H9 (cell line): ENCODE results near the gene CARD19. TPM values are rescaled to one million over a fixed set of nuclear protein-coding genes. Genes with fewer than 3 reads are reported as not detected.

Experiments
- DNase-seq: peaks from one replicate; pipeline ENCODE4 v3.0.0-alpha.2; 2017
- H2AFZ ChIP-seq: one replicate; pipeline ENCODE4 v1.6.1; 2013; ENCODE audit warnings: mild to moderate bottlenecking, low read length, control low read depth, moderate library complexity
- H2AK5ac ChIP-seq: 2 replicates; pipeline ENCODE4 v1.6.1; 2013; ENCODE audit warnings: low read length, control low read depth, mixed read lengths; ENCODE audit not compliant: insufficient read length
- H2BK120ac ChIP-seq: one replicate; pipeline ENCODE4 v1.6.1; 2013; ENCODE audit warnings: low read depth, mild to moderate bottlenecking, low read length, control low read depth, inconsistent platforms; ENCODE audit not compliant: poor library complexity, severe bottlenecking
- H2BK12ac ChIP-seq: 2 replicates; pipeline ENCODE4 v1.6.1; 2013; ENCODE audit warnings: low read length, control low read depth, mixed read lengths, low read depth; ENCODE audit not compliant: insufficient read length
- H2BK15ac ChIP-seq: 2 replicates; pipeline ENCODE4 v1.6.1; 2013; ENCODE audit warnings: low read depth, low read length, control low read depth
- H2BK20ac ChIP-seq: one replicate; pipeline ENCODE4 v1.6.1; 2013; ENCODE audit warnings: low read depth, mild to moderate bottlenecking, low read length, control low read depth, inconsistent platforms; ENCODE audit not compliant: poor library complexity, severe bottlenecking
- H2BK5ac ChIP-seq: 2 replicates; pipeline ENCODE4 v1.6.1; 2013; ENCODE audit warnings: low read length, control low read depth, mixed read lengths; ENCODE audit not compliant: insufficient read length
- H3K14ac ChIP-seq: 2 replicates; pipeline ENCODE4 v1.6.1; 2013; ENCODE audit warnings: low read length, control low read depth; ENCODE audit not compliant: insufficient read depth
- H3K18ac ChIP-seq: 2 replicates; pipeline ENCODE4 v1.6.1; 2013; ENCODE audit warnings: low read depth, mild to moderate bottlenecking, mixed read lengths, low read length, control low read depth; ENCODE audit not compliant: insufficient read length
- H3K23ac ChIP-seq: 2 replicates; pipeline ENCODE4 v1.6.1; 2013; ENCODE audit warnings: low read length, control low read depth, mixed read lengths, low read depth; ENCODE audit not compliant: insufficient read length
- H3K23me2 ChIP-seq: 2 replicates; pipeline ENCODE4 v1.6.1; 2013; ENCODE audit warnings: low read depth, mild to moderate bottlenecking, mixed read lengths, low read length, control low read depth; ENCODE audit not compliant: insufficient read length, poor library complexity, severe bottlenecking
- H3K27ac ChIP-seq: 2 replicates; pipeline ENCODE4 v1.5.1; 2013; ENCODE audit warnings: low read length, control low read depth, mixed read lengths, low read depth; ENCODE audit not compliant: insufficient read length
- H3K27me3 ChIP-seq: 2 replicates; pipeline ENCODE4 v1.6.1; 2013; ENCODE audit warnings: low read length, control low read depth, inconsistent platforms; ENCODE audit not compliant: insufficient read depth
- H3K4ac ChIP-seq: 2 replicates; pipeline ENCODE4 v1.6.1; 2013; ENCODE audit warnings: low read depth, mild to moderate bottlenecking, control low read depth, inconsistent platforms, low read length, moderate library complexity
- H3K4me1 ChIP-seq: 2 replicates; pipeline ENCODE4 v1.6.1; 2013; ENCODE audit warnings: low read length, control low read depth, inconsistent platforms; ENCODE audit not compliant: insufficient read depth
- H3K4me2 ChIP-seq: 2 replicates; pipeline ENCODE4 v1.6.1; 2013; ENCODE audit warnings: low read length, control low read depth, mixed read lengths; ENCODE audit not compliant: insufficient read length, insufficient read depth
- H3K56ac ChIP-seq: 2 replicates; pipeline ENCODE4 v1.6.1; 2013; ENCODE audit warnings: low read depth, mild to moderate bottlenecking, mixed read lengths, low read length, control low read depth; ENCODE audit not compliant: insufficient read length
- H3K79me1 ChIP-seq: 2 replicates; pipeline ENCODE4 v1.6.1; 2013; ENCODE audit warnings: low read depth, mild to moderate bottlenecking, moderate library complexity, low read length, control low read depth, inconsistent platforms; ENCODE audit not compliant: insufficient read depth, poor library complexity, severe bottlenecking
- H3K79me2 ChIP-seq: 2 replicates; pipeline ENCODE4 v1.6.1; 2013; ENCODE audit warnings: low read length, control low read depth, inconsistent platforms; ENCODE audit not compliant: insufficient read depth
- H3K9ac ChIP-seq: 2 replicates; pipeline ENCODE4 v1.6.1; 2013; ENCODE audit warnings: low read length, control low read depth, mixed read lengths; ENCODE audit not compliant: insufficient read length; ENCODE audit errors: extremely low read depth
- H3K9me3 ChIP-seq: one replicate; pipeline ENCODE4 v1.6.1; 2013; ENCODE audit warnings: low read depth, low read length, inconsistent platforms; ENCODE audit not compliant: control insufficient read depth
- H3T11ph ChIP-seq: one replicate; pipeline ENCODE4 v1.6.1; 2013; ENCODE audit warnings: mild to moderate bottlenecking, low read length, control low read depth, inconsistent platforms
- H4K20me1 ChIP-seq: one replicate; pipeline ENCODE4 v1.6.1; 2013; ENCODE audit not compliant: control insufficient read depth, insufficient read length, insufficient read depth
- H4K5ac ChIP-seq: 2 replicates; pipeline ENCODE4 v1.6.1; 2013; ENCODE audit warnings: low read depth, mild to moderate bottlenecking, mixed read lengths, low read length, control low read depth; ENCODE audit not compliant: insufficient read length
- H4K8ac ChIP-seq: replicated peaks from 2 replicates; pipeline ENCODE4 v1.6.1; 2013; ENCODE audit warnings: low read length, control low read depth, mixed read lengths, low read depth; ENCODE audit not compliant: insufficient read length
- H4K91ac ChIP-seq: 2 replicates; pipeline ENCODE4 v1.6.1; 2013; ENCODE audit warnings: low read depth, mild to moderate bottlenecking, moderate library complexity, mixed read lengths, low read length, control low read depth; ENCODE audit not compliant: insufficient read length
- H3K27ac Mint-ChIP-seq, 3 experiments: 2 replicates in 2 of 3; 3 replicates in 1 of 3; pipeline ENCODE4 v1.8.0; 2020 to 2021; ENCODE audit warnings: mixed read lengths in 3 of 3, mild to moderate bottlenecking in 1 of 3, moderate library complexity in 1 of 3
- H3K27me3 Mint-ChIP-seq: 2 replicates; pipeline ENCODE4 v1.8.0; 2021; ENCODE audit warnings: low read depth, mild to moderate bottlenecking, moderate library complexity, mixed read lengths
- H3K36me3 Mint-ChIP-seq, 3 experiments: 2 replicates in 2 of 3; 3 replicates in 1 of 3; pipeline ENCODE4 v1.8.0; 2020 to 2021; ENCODE audit warnings: low read depth in 3 of 3, mixed read lengths in 3 of 3; ENCODE audit not compliant: insufficient read depth in 1 of 3
- H3K4me1 Mint-ChIP-seq, 2 experiments: 2 replicates each; pipeline ENCODE4 v1.8.0; 2020; ENCODE audit warnings: mixed read lengths in 2 of 2
- H3K4me3 Mint-ChIP-seq, 2 experiments: 2 replicates in 1 of 2; 3 replicates in 1 of 2; pipeline ENCODE4 v1.8.0; 2020 to 2021; ENCODE audit warnings: mild to moderate bottlenecking in 2 of 2, mixed read lengths in 2 of 2, moderate library complexity in 1 of 2
- H3K9me3 Mint-ChIP-seq, 2 experiments: 2 replicates in 1 of 2; 3 replicates in 1 of 2; pipeline ENCODE4 v1.8.0; 2020; ENCODE audit warnings: mild to moderate bottlenecking in 2 of 2, mixed read lengths in 2 of 2, moderate library complexity in 1 of 2
- WGBS: extraction: QIAGEN DNeasy Blood & Tissue Kit; methylation state at CpG from one replicate; pipeline ENCODE4 v1.1.7; 2013; ENCODE audit warnings: missing lambda C conversion rate, low lambda C conversion rate, mixed read lengths; ENCODE audit not compliant: insufficient read length; ENCODE audit errors: extremely low coverage; 5-methylcytosine and 5-hydroxymethylcytosine counted together
- total RNA-seq: library from RNA; stranded (reverse); gene quantifications from 2 replicates; pipeline ENCODE4 v1.2.1, GENCODE V29; 2021
- TF ChIP-seq, protein P1 (sequence below): fragments of 200-600 bp; sonication (generic); conservative IDR thresholded peaks from 3 replicates; pipeline ENCODE4 v1.8.0; 2021; ENCODE audit warnings: antibody characterized with exemption, mild to moderate bottlenecking

The CARD19 gene
- total RNA-seq, 1 experiment from 2014 or later, result 21.4 TPM

DNA sequence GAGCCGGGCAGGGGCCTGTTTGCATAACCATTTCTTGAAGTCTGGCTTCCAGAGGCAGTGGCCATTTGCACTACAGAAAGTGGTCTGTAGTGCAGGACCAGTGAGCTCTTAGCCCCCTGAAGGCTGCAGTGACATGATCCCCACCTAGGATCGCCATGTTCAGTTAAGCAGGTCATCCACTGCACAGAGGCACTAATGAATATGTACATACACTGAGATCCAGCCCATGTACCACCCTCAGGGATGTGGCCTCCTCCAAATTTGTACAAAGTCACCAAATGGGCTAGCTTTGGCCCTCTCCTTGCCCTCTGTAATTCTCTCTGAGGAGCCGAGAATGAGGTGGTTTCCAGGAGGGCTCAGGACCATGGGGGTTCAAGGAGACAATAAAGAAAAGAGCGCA, 45.8 kb upstream of the CARD19 start:
- Histone ChIP-seq H3K18ac (no peak overlapping the region), H2AK5ac (no peak overlapping the region), H3K9ac (no peak overlapping the region), H3K79me2 (no peaks in the 10 kb centered on the region), H3K23me2 (no peaks in the 10 kb centered on the region), H4K20me1 (no peaks in the 10 kb centered on the region), H3K4me2 (no peak overlapping the region), H3K9me3 (no peaks in the 10 kb centered on the region), H4K8ac (no peak overlapping the region), H3K27ac (no peak overlapping the region), H3K56ac (no peak overlapping the region), H3K27me3 (no peaks in the 10 kb centered on the region), H4K5ac (no peak overlapping the region), H3K79me1 (no peaks in the 10 kb centered on the region), H3K14ac (peak overlapping the region; percentile 44; the same call in 1 of the 2 replicates), H3T11ph (no peak overlapping the region), H2BK12ac (no peak overlapping the region), H4K91ac (no peak overlapping the region), H2BK5ac (no peak overlapping the region), H2BK20ac (no peak overlapping the region), H3K4me1 (no peaks in the 10 kb centered on the region), H2BK15ac (no peak overlapping the region), H3K23ac (no peak overlapping the region), H2AFZ (no peak overlapping the region), H2BK120ac (no peak overlapping the region), H3K4ac (no peak overlapping the region)
- Mint-ChIP-seq H3K27me3 (peaks cover 17% of the 10 kb centered on the region), H3K9me3 (peaks cover 3 to 4% of the 10 kb centered on the region in 2 experiments; a peak in 1 of 5 replicates), H3K4me1 (peaks cover 24 to 27% of the 10 kb centered on the region in 2 experiments), H3K36me3 (peaks cover 0 to 5% (median 0%) of the 10 kb centered on the region in 3 experiments; a peak in 2 of 7 replicates), H3K27ac (no peak overlapping the region; a peak in 1 of 7 replicates), H3K4me3 (no peak overlapping the region)
- WGBS, result no CpG with 5 or more reads among the region's 4 CpGs
- TF ChIP-seq, protein P1, sequence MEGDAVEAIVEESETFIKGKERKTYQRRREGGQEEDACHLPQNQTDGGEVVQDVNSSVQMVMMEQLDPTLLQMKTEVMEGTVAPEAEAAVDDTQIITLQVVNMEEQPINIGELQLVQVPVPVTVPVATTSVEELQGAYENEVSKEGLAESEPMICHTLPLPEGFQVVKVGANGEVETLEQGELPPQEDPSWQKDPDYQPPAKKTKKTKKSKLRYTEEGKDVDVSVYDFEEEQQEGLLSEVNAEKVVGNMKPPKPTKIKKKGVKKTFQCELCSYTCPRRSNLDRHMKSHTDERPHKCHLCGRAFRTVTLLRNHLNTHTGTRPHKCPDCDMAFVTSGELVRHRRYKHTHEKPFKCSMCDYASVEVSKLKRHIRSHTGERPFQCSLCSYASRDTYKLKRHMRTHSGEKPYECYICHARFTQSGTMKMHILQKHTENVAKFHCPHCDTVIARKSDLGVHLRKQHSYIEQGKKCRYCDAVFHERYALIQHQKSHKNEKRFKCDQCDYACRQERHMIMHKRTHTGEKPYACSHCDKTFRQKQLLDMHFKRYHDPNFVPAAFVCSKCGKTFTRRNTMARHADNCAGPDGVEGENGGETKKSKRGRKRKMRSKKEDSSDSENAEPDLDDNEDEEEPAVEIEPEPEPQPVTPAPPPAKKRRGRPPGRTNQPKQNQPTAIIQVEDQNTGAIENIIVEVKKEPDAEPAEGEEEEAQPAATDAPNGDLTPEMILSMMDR, result no peak
- DNase-seq, result no peak
